Gastrocnemius medialis (tissue), 4 donors: Measurements from ENCODE around the gene GIT2.

Source experiments
- POLR2A ChIP-seq, 2 donors: fragments of 450-650 bp; IDR thresholded peaks; one replicate each; pipeline ENCODE4 v1.6.1; 2017; ENCODE audit warnings: antibody characterized with exemption in 2 of 2, mild to moderate bottlenecking in 2 of 2, moderate library complexity in 2 of 2
- TF ChIP-seq, protein P1 (sequence below), 5 experiments: fragments of 450-650 bp in 3 of 5; fragments of 200-600 bp in 2 of 5; sonication (generic) in 2 of 5; IDR thresholded peaks in 4 of 5; conservative IDR thresholded peaks in 1 of 5; 1 replicate in 4 of 5; 2 replicates in 1 of 5; pipeline ENCODE4 v1.5.1; 2016 to 2019; ENCODE audit warnings: antibody characterized with exemption in 5 of 5, mild to moderate bottlenecking in 3 of 5, moderate library complexity in 3 of 5

DNA sequence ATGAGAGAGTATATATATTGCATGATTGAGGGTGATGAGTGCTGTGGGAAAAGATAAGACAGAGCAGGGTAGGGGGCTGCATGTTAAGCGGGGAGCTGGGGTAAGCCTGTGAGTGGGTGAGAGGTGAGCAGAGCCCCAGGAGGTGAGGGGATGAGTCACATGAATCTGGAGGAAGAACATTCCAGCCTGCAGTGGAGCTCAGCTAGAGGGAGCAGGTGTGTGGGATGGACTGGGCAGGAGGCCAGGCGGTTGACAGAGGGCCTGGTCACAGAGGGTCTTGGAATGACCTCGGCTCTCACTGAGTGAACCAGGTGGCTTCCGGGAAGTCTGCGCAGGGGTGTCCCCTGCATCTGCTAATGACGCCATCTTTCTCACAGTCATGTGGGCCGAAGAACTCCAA lies 44.4 kb downstream of the GIT2 start:
- TF ChIP-seq POLR2A (IDR thresholded peaks at IDR 0.05), result no peak
- TF ChIP-seq, protein P1, sequence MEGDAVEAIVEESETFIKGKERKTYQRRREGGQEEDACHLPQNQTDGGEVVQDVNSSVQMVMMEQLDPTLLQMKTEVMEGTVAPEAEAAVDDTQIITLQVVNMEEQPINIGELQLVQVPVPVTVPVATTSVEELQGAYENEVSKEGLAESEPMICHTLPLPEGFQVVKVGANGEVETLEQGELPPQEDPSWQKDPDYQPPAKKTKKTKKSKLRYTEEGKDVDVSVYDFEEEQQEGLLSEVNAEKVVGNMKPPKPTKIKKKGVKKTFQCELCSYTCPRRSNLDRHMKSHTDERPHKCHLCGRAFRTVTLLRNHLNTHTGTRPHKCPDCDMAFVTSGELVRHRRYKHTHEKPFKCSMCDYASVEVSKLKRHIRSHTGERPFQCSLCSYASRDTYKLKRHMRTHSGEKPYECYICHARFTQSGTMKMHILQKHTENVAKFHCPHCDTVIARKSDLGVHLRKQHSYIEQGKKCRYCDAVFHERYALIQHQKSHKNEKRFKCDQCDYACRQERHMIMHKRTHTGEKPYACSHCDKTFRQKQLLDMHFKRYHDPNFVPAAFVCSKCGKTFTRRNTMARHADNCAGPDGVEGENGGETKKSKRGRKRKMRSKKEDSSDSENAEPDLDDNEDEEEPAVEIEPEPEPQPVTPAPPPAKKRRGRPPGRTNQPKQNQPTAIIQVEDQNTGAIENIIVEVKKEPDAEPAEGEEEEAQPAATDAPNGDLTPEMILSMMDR (IDR thresholded peaks at IDR 0.05 in 4 of 5, conservative IDR thresholded peaks at IDR 0.05 in 1 of 5), result no peak
